CD4-positive, alpha-beta T cell treated with Interleukin-4 for 4 hours (primary cell): ENCODE data around the gene STAC.

Source experiments
- DNase-seq: peaks from one replicate; pipeline ENCODE4 v3.0.0-alpha.2; 2020

Gene STAC

GRCh38 chr3:36380221-36381031, at the start of gene STAC:
TSS of gene STAC (plus strand) at chr3:36380504. CDS start at chr3:36380644, 140 bp downstream.
- no peak for DNase-seq

GRCh38 chr3:36332139-36332538, 48.2 kb upstream of the STAC start:
- DNase-seq: no peak

GRCh38 chr3:36362216-36362615, 18.1 kb upstream of the STAC start:
- no peak for DNase-seq

GRCh38 chr3:36362973-36363372, 17.3 kb upstream of the STAC start:
- no peak for DNase-seq

- no peak for DNase-seq
Measured at GRCh38 chr3:36364260-36364659, 16.0 kb upstream of the STAC start.

- DNase-seq: no peak
Measured at GRCh38 chr3:36365829-36366228, 14.5 kb upstream of the STAC start.

GRCh38 chr3:36366308-36366707, 14.0 kb upstream of the STAC start:
- no peak for DNase-seq

GRCh38 chr3:36367912-36368573, 12.3 kb upstream of the STAC start:
- no peak for DNase-seq

- DNase-seq: no peak
Measured at GRCh38 chr3:36372534-36372935, 7.8 kb upstream of the STAC start.

- no peak for DNase-seq
Measured at GRCh38 chr3:36373084-36373483, 7.2 kb upstream of the STAC start.

GRCh38 chr3:36373666-36374065, 6.6 kb upstream of the STAC start:
- DNase-seq: no peak

- no peak for DNase-seq
Measured at GRCh38 chr3:36379872-36380220, 458 bp upstream of the STAC start.

GRCh38 chr3:36381311-36381956, 1.1 kb downstream of the STAC start:
- no peak for DNase-seq

- DNase-seq: no peak
Measured at GRCh38 chr3:36393563-36393962, 13.3 kb downstream of the STAC start.

GRCh38 chr3:36394176-36394575, 13.9 kb downstream of the STAC start:
- no peak for DNase-seq

- DNase-seq: no peak
Measured at GRCh38 chr3:36397841-36398240, 17.5 kb downstream of the STAC start.

- DNase-seq: no peak
Measured at GRCh38 chr3:36399933-36400332, 19.6 kb downstream of the STAC start.

- DNase-seq: no peak
Measured at GRCh38 chr3:36401056-36401455, 20.8 kb downstream of the STAC start.

- DNase-seq: no peak
Measured at GRCh38 chr3:36403661-36404060, 23.4 kb downstream of the STAC start.

GRCh38 chr3:36405190-36405589, 24.9 kb downstream of the STAC start:
- DNase-seq: no peak

- no peak for DNase-seq
Measured at GRCh38 chr3:36408146-36408545, 27.8 kb downstream of the STAC start.

GRCh38 chr3:36409862-36410261, 29.6 kb downstream of the STAC start:
- DNase-seq: no peak

GRCh38 chr3:36411587-36411986, 31.3 kb downstream of the STAC start:
- DNase-seq: no peak

- DNase-seq: no peak
Measured at GRCh38 chr3:36416599-36416998, 36.3 kb downstream of the STAC start.
